SU-DHL-6 (cell line): ENCODE results near the gene BDKRB2.

Experiments
- H2AFZ ChIP-seq: fragments of 200-600 bp; sonication (generic); 2 replicates; pipeline ENCODE4 v1.6.1; 2014; ENCODE audit warnings: low read depth, mild to moderate bottlenecking, moderate library complexity, mixed read lengths, antibody characterized with exemption, low read length; ENCODE audit not compliant: severe bottlenecking
- H3F3A ChIP-seq: fragments of 200-600 bp; shearing (Covaris generic); 2 replicates; pipeline ENCODE4 v1.6.0; 2016; ENCODE audit warnings: antibody characterized with exemption, mild to moderate bottlenecking; ENCODE audit not compliant: insufficient read depth
- H3K27ac ChIP-seq: fragments of 200-600 bp; sonication (generic); 2 replicates; pipeline ENCODE4 v1.5.1; 2016; ENCODE audit warnings: low read depth, mild to moderate bottlenecking, low read length, moderate library complexity, mixed read lengths
- H3K27me3 ChIP-seq: fragments of 200-600 bp; sonication (generic), shearing (Covaris generic); 2 replicates; pipeline ENCODE4 v1.6.0; 2014; ENCODE audit warnings: mild to moderate bottlenecking, low read length
- H3K36me3 ChIP-seq: fragments of 200-600 bp; sonication (generic); 2 replicates; pipeline ENCODE4 v1.6.1; 2014; ENCODE audit warnings: mild to moderate bottlenecking, low read length, mixed read lengths
- H3K4me2 ChIP-seq: fragments of 300-600, 200-600 bp; shearing (Covaris generic), sonication (generic); 2 replicates; pipeline ENCODE4 v1.6.0; 2014; ENCODE audit warnings: low read length, low read depth, mild to moderate bottlenecking; ENCODE audit not compliant: poor library complexity, severe bottlenecking
- H3K4me3 ChIP-seq: fragments of 200-600 bp; sonication (generic); 2 replicates; pipeline ENCODE4 v1.5.1; 2014; ENCODE audit warnings: antibody characterized with exemption, low read length, mild to moderate bottlenecking, mixed read lengths; ENCODE audit not compliant: insufficient read depth, poor library complexity, severe bottlenecking
- H3K79me2 ChIP-seq: fragments of 200-600 bp; sonication (generic); 2 replicates; pipeline ENCODE4 v1.6.1; 2014; ENCODE audit warnings: mild to moderate bottlenecking, low read length, moderate library complexity; ENCODE audit not compliant: insufficient read depth
- H3K9ac ChIP-seq: fragments of 200-600 bp; sonication (generic); 2 replicates; pipeline ENCODE4 v1.7.0; 2014; ENCODE audit warnings: mild to moderate bottlenecking, low read length
- H3K9me2 ChIP-seq: fragments of 200-600 bp; sonication (generic); replicated peaks from 2 replicates; pipeline ENCODE4 v1.6.1; 2014; ENCODE audit warnings: low read length; ENCODE audit not compliant: insufficient read depth
- H3K9me3 ChIP-seq: fragments of 200-600 bp; sonication (generic); 2 replicates; pipeline ENCODE4 v1.6.1; 2014; ENCODE audit warnings: low read length, mixed read lengths; ENCODE audit not compliant: insufficient read depth
- H4K20me1 ChIP-seq: fragments of 200-600 bp; sonication (generic); 2 replicates; pipeline ENCODE4 v1.6.1; 2014; ENCODE audit warnings: low read depth, mild to moderate bottlenecking, antibody characterized with exemption, low read length, moderate library complexity, mixed read lengths
- CTCF ChIP-seq: fragments of 200-600 bp; sonication (generic); IDR thresholded peaks from one replicate; pipeline ENCODE4 v1.5.1; 2017; ENCODE audit warnings: antibody characterized with exemption, mild to moderate bottlenecking, low read length, moderate library complexity; ENCODE audit not compliant: insufficient read depth, poor library complexity, severe bottlenecking
- EZH2phosphoT487 ChIP-seq: fragments of 200-600 bp; sonication (generic), shearing (Covaris generic); conservative IDR thresholded peaks from 2 replicates; pipeline ENCODE4 v1.6.1; 2018; ENCODE audit warnings: mild to moderate bottlenecking, antibody characterized with exemption, low read length, moderate library complexity, mixed read lengths

The BDKRB2 gene

GRCh38 chr14:96173636-96174475 lies 30.8 kb upstream of the BDKRB2 start:
- no peaks in the 10 kb centered on the region for H4K20me1 ChIP-seq
- no peaks in the 10 kb centered on the region for H3F3A ChIP-seq
- no peak overlapping the region for H3K9ac ChIP-seq
- H2AFZ ChIP-seq: no peak overlapping the region
- H3K9me3 ChIP-seq: no peaks in the 10 kb centered on the region
- H3K79me2 ChIP-seq: no peaks in the 10 kb centered on the region
- no peaks in the 10 kb centered on the region for H3K36me3 ChIP-seq
- no peak for TF ChIP-seq CTCF
- no peak for TF ChIP-seq EZH2phosphoT487
- H3K4me2 ChIP-seq: no peak overlapping the region
- H3K9me2 ChIP-seq: no peaks in the 10 kb centered on the region
- H3K27me3 ChIP-seq: no peaks in the 10 kb centered on the region
- H3K4me3 ChIP-seq: no peak overlapping the region
- H3K27ac ChIP-seq: no peak overlapping the region

- TF ChIP-seq CTCF: no peak
- no peak for TF ChIP-seq EZH2phosphoT487
- Histone ChIP-seq H3K4me3 (no peak overlapping the region), H3K4me2 (no peak overlapping the region)
These were observed 28.4 kb upstream of the BDKRB2 start for GRCh38 chr14:96176275-96176674.

GRCh38 chr14:96176811-96177211 lies 27.8 kb upstream of the BDKRB2 start:
- H3K4me2 ChIP-seq: no peak overlapping the region
- no peak overlapping the region for H3K4me3 ChIP-seq
- H3K9me3 ChIP-seq: no peaks in the 10 kb centered on the region

More at GRCh38 chr14:96176275-96176674, 28.4 kb upstream of the BDKRB2 start:
- no peaks in the 10 kb centered on the region for H3K9me2 ChIP-seq
- no peaks in the 10 kb centered on the region for H3K36me3 ChIP-seq
- H3K79me2 ChIP-seq: no peaks in the 10 kb centered on the region
- H4K20me1 ChIP-seq: no peaks in the 10 kb centered on the region
- H3K9ac ChIP-seq: no peak overlapping the region
- H3K27me3 ChIP-seq: no peaks in the 10 kb centered on the region
- no peak overlapping the region for H3K27ac ChIP-seq
- H2AFZ ChIP-seq: no peak overlapping the region
- H3K9me3 ChIP-seq: no peaks in the 10 kb centered on the region
- H3F3A ChIP-seq: no peaks in the 10 kb centered on the region

More at GRCh38 chr14:96176811-96177211, 27.8 kb upstream of the BDKRB2 start:
- TF ChIP-seq CTCF (no peak), EZH2phosphoT487 (no peak)
- Histone ChIP-seq H2AFZ (no peak overlapping the region), H3K79me2 (no peaks in the 10 kb centered on the region), H3K27me3 (no peaks in the 10 kb centered on the region), H3K9ac (no peak overlapping the region), H3F3A (no peaks in the 10 kb centered on the region), H4K20me1 (no peaks in the 10 kb centered on the region), H3K36me3 (no peaks in the 10 kb centered on the region), H3K9me2 (no peaks in the 10 kb centered on the region), H3K27ac (no peak overlapping the region)
